ENCODE data around the gene GPRC5C. TPM values are rescaled to one million over a fixed set of nuclear protein-coding genes. Genes with fewer than 3 reads are reported as not detected.

Gene GPRC5C
- total RNA-seq, 1 experiment from 2014 or later: not detected

GRCh38 chr17:74432766-74433391, 991 bp downstream of the GPRC5C start:
- no peak for DNase-seq (ENCODE audit: low read depth)

GRCh38 chr17:74433421-74434121, 1.7 kb downstream of the GPRC5C start:
- DNase-seq (ENCODE audit: low read depth): no peak

- DNase-seq (ENCODE audit: low read depth): no peak
Measured at GRCh38 chr17:74435775-74436359, 4.0 kb downstream of the GPRC5C start.

GRCh38 chr17:74437702-74438101, 5.8 kb downstream of the GPRC5C start:
- no peak for DNase-seq (ENCODE audit: low read depth)

GRCh38 chr17:74439691-74440567, 8.0 kb downstream of the GPRC5C start:
- no peak for DNase-seq (ENCODE audit: low read depth)

- no peak for DNase-seq (ENCODE audit: low read depth)
Measured at GRCh38 chr17:74441537-74441936, 9.6 kb downstream of the GPRC5C start.

GRCh38 chr17:74442291-74442669, 10.4 kb downstream of the GPRC5C start:
- no peak for DNase-seq (ENCODE audit: low read depth)

GRCh38 chr17:74442670-74443515, 11.0 kb downstream of the GPRC5C start:
- DNase-seq (ENCODE audit: low read depth): no peak

GRCh38 chr17:74443516-74444296, 11.8 kb downstream of the GPRC5C start:
- DNase-seq (ENCODE audit: low read depth): no peak

GRCh38 chr17:74444406-74444805, 12.5 kb downstream of the GPRC5C start:
- no peak for DNase-seq (ENCODE audit: low read depth)

- DNase-seq (ENCODE audit: low read depth): no peak
Measured at GRCh38 chr17:74445158-74445557, 13.3 kb downstream of the GPRC5C start.

- DNase-seq (ENCODE audit: low read depth): no peak
Measured at GRCh38 chr17:74446551-74447500, 14.9 kb downstream of the GPRC5C start.

GRCh38 chr17:74447628-74448159, 15.8 kb downstream of the GPRC5C start:
- no peak for DNase-seq (ENCODE audit: low read depth)

- no peak for DNase-seq (ENCODE audit: low read depth)
Measured at GRCh38 chr17:74448756-74449155, 16.9 kb downstream of the GPRC5C start.

GRCh38 chr17:74449306-74449705, 17.4 kb downstream of the GPRC5C start:
- DNase-seq (ENCODE audit: low read depth): no peak

- no peak for DNase-seq (ENCODE audit: low read depth)
Measured at GRCh38 chr17:74449773-74450172, 17.9 kb downstream of the GPRC5C start.

- DNase-seq (ENCODE audit: low read depth): no peak
Measured at GRCh38 chr17:74450231-74450630, 18.3 kb downstream of the GPRC5C start.

GRCh38 chr17:74450925-74451403, 19.1 kb downstream of the GPRC5C start:
- DNase-seq (ENCODE audit: low read depth): no peak

Data from HT1080 (cell line).